Liver (tissue), 9 donors: Measurements from ENCODE around the gene TSKS. TPM values are rescaled to one million over a fixed set of nuclear protein-coding genes. Genes with fewer than 3 reads are reported as not detected.
A peak's percentile ranks its signal among the peaks of the same experiment; 100 is the strongest.
"Not testable (repeated sequence)": the region's sequence is repeated elsewhere in the genome, so short reads cannot be mapped to it uniquely, and the experiment has no call there.

ENCODE experiments used
- DNase-seq: peaks from one replicate; pipeline ENCODE4 v3.0.0-alpha.2; 2017; ENCODE audit warnings: low spot score
- H3K27ac ChIP-seq, 2 donors: one replicate each; pipeline ENCODE4 v1.7.0; 2013; ENCODE audit warnings: inconsistent platforms in 2 of 2, low read length in 2 of 2, control low read depth in 1 of 2, low read depth in 1 of 2, mild to moderate bottlenecking in 1 of 2
- H3K27me3 ChIP-seq, 4 donors: one replicate each; pipeline versions ENCODE4 v1.6.1 to v1.7.0; 2013; ENCODE audit warnings: low read length in 3 of 4, inconsistent platforms in 1 of 4, mild to moderate bottlenecking in 1 of 4, moderate library complexity in 1 of 4; ENCODE audit not compliant: control insufficient read depth in 4 of 4, insufficient read depth in 4 of 4
- H3K36me3 ChIP-seq, 4 donors: one replicate each; pipeline versions ENCODE4 v1.6.1 to v1.7.0; 2013; ENCODE audit warnings: low read length in 3 of 4, mild to moderate bottlenecking in 3 of 4, low read depth in 1 of 4, moderate library complexity in 1 of 4; ENCODE audit not compliant: control insufficient read depth in 4 of 4, insufficient read depth in 3 of 4
- H3K4me1 ChIP-seq, 4 donors: one replicate each; pipeline versions ENCODE4 v1.6.1 to v1.7.0; 2013; ENCODE audit warnings: low read length in 3 of 4, mild to moderate bottlenecking in 3 of 4, moderate library complexity in 1 of 4; ENCODE audit not compliant: control insufficient read depth in 4 of 4, insufficient read depth in 4 of 4
- H3K4me3 ChIP-seq, 3 donors: one replicate each; pipeline versions ENCODE4 v1.6.1 to v1.7.0; 2013; ENCODE audit warnings: low read length in 3 of 3, control low read depth in 1 of 3, low read depth in 1 of 3, mild to moderate bottlenecking in 1 of 3
- H3K9ac ChIP-seq, 2 donors: one replicate each; pipeline ENCODE4 v1.7.0; 2013; ENCODE audit warnings: low read length in 2 of 2, mild to moderate bottlenecking in 2 of 2, moderate library complexity in 2 of 2, control low read depth in 1 of 2, low read depth in 1 of 2
- H3K9me3 ChIP-seq, 4 donors: one replicate each; pipeline versions ENCODE4 v1.6.1 to v1.7.0; 2013; ENCODE audit warnings: low read length in 3 of 4; ENCODE audit not compliant: control insufficient read depth in 4 of 4
- CTCF ChIP-seq: fragments of 150-350 bp; IDR thresholded peaks from 2 replicates; pipeline ENCODE4 v1.5.1; 2017; ENCODE audit warnings: improper control_type of control experiment, low read depth, low read length; ENCODE audit not compliant: missing input control
- FOXA1 ChIP-seq: IDR thresholded peaks from 2 replicates; pipeline ENCODE4 v1.6.1; 2016; ENCODE audit warnings: antibody characterized with exemption
- FOXA2 ChIP-seq: IDR thresholded peaks from 2 replicates; pipeline ENCODE4 v1.6.1; 2016; ENCODE audit warnings: antibody characterized with exemption
- HNF4A ChIP-seq, 2 donors: conservative IDR thresholded peaks; 2 replicates each; pipeline ENCODE4 v1.6.1; 2016; ENCODE audit warnings: antibody characterized with exemption in 2 of 2, mild to moderate bottlenecking in 2 of 2
- JUND ChIP-seq, 2 donors: IDR thresholded peaks; 2 replicates each; pipeline ENCODE4 v1.6.1; 2016; ENCODE audit warnings: antibody characterized with exemption in 2 of 2
- NR2F2 ChIP-seq: IDR thresholded peaks from 2 replicates; pipeline ENCODE4 v1.6.1; 2016; ENCODE audit warnings: antibody characterized with exemption
- REST ChIP-seq: IDR thresholded peaks from 2 replicates; pipeline ENCODE4 v1.6.1; 2016; ENCODE audit warnings: antibody characterized with exemption, mild to moderate bottlenecking
- RXRA ChIP-seq, 2 donors: IDR thresholded peaks; 2 replicates each; pipeline ENCODE4 v1.6.1; 2017 to 2018; ENCODE audit warnings: antibody characterized with exemption in 2 of 2, mild to moderate bottlenecking in 1 of 2
- SP1 ChIP-seq: IDR thresholded peaks from 2 replicates; pipeline ENCODE4 v1.6.1; 2018; ENCODE audit warnings: antibody characterized with exemption, mild to moderate bottlenecking
- TAF1 ChIP-seq: conservative IDR thresholded peaks from 2 replicates; pipeline ENCODE4 v1.6.1; 2016; ENCODE audit warnings: antibody characterized with exemption, mild to moderate bottlenecking
- YY1 ChIP-seq: IDR thresholded peaks from 2 replicates; pipeline ENCODE4 v1.6.1; 2016; ENCODE audit warnings: antibody characterized with exemption, mild to moderate bottlenecking
- WGBS: extraction: QIAGEN DNeasy Blood & Tissue Kit; methylation state at CpG from one replicate; pipeline ENCODE4 v1.1.7; 2013; 5-methylcytosine and 5-hydroxymethylcytosine counted together
- polyA plus RNA-seq, 2 donors: library from polyadenylated mRNA; stranded (reverse) in 1 of 2; unstranded in 1 of 2; fragments of 200-250 nt in 1 of 2; fragments of >200 nt in 1 of 2; fragmentation: Nextera tagmentation in 1 of 2; extraction: Ambion mirVana in 1 of 2; gene quantifications; one replicate each; pipeline versions ENCODE4 v1.2.1 to v1.2.3, GENCODE V29; 2013 to 2015
- total RNA-seq, 2 donors: library from RNA; depleted of rRNA; stranded (reverse); fragments of >200 nt; gene quantifications; one replicate each; pipeline ENCODE4 v1.2.3, GENCODE V29; 2014
- donor health status: healthy.
- donor health status: healthy.
- donor health status: healthy.
- donor health status: healthy.
- donor health status: healthy.

Gene TSKS
- total and polyA plus RNA-seq, 4 donors = 0.07 to 0.61 (median 0.08) TPM; not detected in 1

GRCh38 chr19:49730166-49730565 is 32.9 kb downstream of the TSKS start:
- H3K36me3 ChIP-seq = no peaks in the 10 kb centered on the region
- DNase-seq = no peak
- no peak overlapping the region for H3K4me3 ChIP-seq
- no peaks in the 10 kb centered on the region for H3K27me3 ChIP-seq
- H3K9ac ChIP-seq = no peak overlapping the region
- no peak for TF ChIP-seq YY1
- no peak for TF ChIP-seq HNF4A (conservative IDR thresholded peaks at IDR 0.05)
- no peak overlapping the region for H3K27ac ChIP-seq
- no peaks in the 10 kb centered on the region for H3K4me1 ChIP-seq
- no peaks in the 10 kb centered on the region for H3K9me3 ChIP-seq
- 75% methylated on average over 5 of the region's 5 CpGs for WGBS

- no peaks in the 10 kb centered on the region for H3K4me1 ChIP-seq
- no peak for DNase-seq
- no peak overlapping the region for H3K4me3 ChIP-seq
- no peak overlapping the region for H3K9ac ChIP-seq
- WGBS = 74% methylated on average over 23 of the region's 23 CpGs
- TF ChIP-seq FOXA2 (no peak), NR2F2 (peak; percentile 34), SP1 (no peak)
- H3K36me3 ChIP-seq = no peaks in the 10 kb centered on the region
- no peaks in the 10 kb centered on the region for H3K27me3 ChIP-seq
- peak overlapping the region; percentile 14 to 50 for H3K27ac ChIP-seq
- H3K9me3 ChIP-seq = no peaks in the 10 kb centered on the region
These were observed 35.7 kb downstream of the TSKS start for GRCh38 chr19:49727217-49728030.

- not testable (repeated sequence) for H3K9ac ChIP-seq, DNase-seq, H3K4me1 ChIP-seq, H3K27me3 ChIP-seq, H3K9me3 ChIP-seq, H3K27ac ChIP-seq, H3K36me3 ChIP-seq, H3K4me3 ChIP-seq
- 74% methylated on average over 22 of the region's 22 CpGs for WGBS
These were observed 43.7 kb downstream of the TSKS start for GRCh38 chr19:49719420-49719819.

GRCh38 chr19:49718991-49719390 is 44.1 kb downstream of the TSKS start:
- no peaks in the 10 kb centered on the region for H3K36me3 ChIP-seq
- H3K4me3 ChIP-seq = no peak overlapping the region
- no peaks in the 10 kb centered on the region for H3K9me3 ChIP-seq
- no peak overlapping the region for H3K27ac ChIP-seq
- H3K4me1 ChIP-seq = no peaks in the 10 kb centered on the region
- no peaks in the 10 kb centered on the region for H3K27me3 ChIP-seq
- no peak overlapping the region for H3K9ac ChIP-seq
- TF ChIP-seq RXRA (IDR thresholded peaks at IDR 0.05) (no peak), CTCF (no peak), NR2F2 (no peak), FOXA1 (no peak), JUND (IDR thresholded peaks at IDR 0.05) (no peak), FOXA2 (no peak), TAF1 (no peak), REST (no peak)
- no peak for DNase-seq
- WGBS = 82% methylated on average over 6 of the region's 6 CpGs
